HG03469 (cell line): ENCODE measurements around the gene RPN1.
"Not testable (repeated sequence)": the region's sequence is repeated elsewhere in the genome, so short reads cannot be mapped to it uniquely, and the experiment has no call there.

ENCODE experiments used
- ATAC-seq: cut with Tn5 transposase; IDR thresholded peaks from one replicate; pipeline ENCODE4 v1.9.1; 2021; ENCODE audit warnings: mild to moderate bottlenecking, moderate library complexity, moderate number of reproducible peaks; ENCODE audit not compliant: unreplicated experiment

The RPN1 gene

DNA sequence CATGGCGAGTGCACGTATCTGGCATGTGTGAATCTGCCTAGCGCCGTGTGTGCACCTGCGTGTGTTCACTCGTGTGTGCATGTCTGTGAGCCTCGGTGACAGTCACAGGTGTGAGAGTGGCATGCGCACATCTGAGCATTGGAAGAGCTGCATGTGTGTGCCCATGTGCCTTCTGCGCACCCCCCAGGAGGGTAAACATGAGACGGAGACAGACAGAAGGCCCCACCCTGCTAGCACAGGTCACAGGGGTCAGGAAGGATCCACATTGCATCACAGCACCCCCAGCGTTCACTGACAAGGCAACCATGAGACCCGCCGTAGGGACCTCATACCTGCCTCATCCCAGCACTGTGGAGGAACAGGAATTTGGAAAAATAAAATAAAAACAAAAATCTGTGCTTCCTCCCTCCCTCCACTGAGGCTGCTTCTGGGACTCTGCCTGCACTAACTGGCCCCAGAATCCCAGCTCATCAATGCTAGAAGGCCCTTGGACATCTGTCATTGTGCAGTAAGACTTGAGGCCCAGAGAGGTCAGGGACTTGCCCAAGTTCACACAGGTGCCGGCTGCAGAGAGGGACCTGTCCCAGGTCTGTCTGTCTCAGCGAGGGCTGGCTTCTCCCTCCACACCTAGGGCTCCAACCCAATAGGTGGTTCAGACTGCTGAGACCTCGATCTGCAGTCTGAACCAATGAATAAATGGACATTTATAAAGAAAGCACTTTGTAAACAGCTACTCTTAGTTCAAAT, 37.4 kb downstream of the RPN1 start:
- no peak for ATAC-seq

- ATAC-seq, result no peak
These were observed 40.1 kb downstream of the RPN1 start for GRCh38 chr3:128610451-128611070.

DNA sequence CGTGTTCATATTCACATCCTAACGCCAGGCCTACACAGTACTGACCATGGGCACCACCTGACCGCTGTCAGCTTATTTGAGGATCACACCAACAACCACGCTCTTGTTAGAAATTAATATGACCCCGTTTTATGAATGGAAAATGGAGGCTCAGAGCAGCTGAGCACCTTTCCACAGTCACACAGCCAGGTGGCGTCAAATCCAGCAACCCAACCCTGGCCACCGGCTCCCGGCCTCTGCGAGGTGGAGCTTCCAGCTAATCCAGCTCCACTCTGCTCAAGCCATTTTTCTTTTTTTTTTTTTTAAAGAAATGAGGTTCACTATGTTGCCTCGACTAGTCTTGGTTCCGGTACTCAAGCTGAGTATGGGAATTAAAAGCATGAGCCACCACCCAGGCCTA, 41.3 kb downstream of the RPN1 start:
- ATAC-seq, result no peak

DNA sequence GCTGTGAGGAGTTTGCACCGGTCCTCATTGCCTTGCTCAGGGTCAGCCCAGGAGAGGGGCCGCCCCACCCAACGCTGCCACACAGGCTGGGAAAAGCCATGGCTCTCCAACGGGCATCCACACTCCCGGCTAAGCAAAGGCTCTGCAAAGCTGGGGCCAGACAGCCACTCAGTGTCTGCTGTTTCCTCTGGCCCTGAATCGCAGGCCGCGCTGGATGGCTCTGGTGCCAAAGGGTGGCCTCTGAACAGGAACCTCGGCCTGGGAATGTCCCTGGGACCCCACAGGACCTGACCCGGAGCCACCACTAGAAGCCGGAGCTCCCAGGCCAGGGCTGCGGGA, 42.9 kb downstream of the RPN1 start:
- ATAC-seq, result no peak

DNA sequence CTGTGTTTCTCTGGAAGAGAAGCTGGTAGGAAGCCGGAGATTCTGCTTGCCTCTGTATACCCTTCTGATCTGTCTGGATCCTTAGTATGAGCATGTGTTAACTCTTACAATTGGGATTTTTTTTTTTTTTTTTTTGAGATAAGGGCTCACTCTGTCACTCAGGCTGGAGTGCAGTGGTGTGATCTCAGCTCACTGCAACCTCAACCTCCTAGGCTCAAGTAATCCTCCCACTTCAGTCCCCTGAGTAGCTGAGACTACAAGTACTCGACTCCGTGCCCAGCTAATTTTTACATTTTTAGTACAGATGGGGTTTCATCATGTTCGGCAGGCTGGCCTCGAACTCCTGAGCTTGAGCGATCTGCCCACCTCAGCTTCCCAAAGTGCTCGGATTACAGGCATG, 44.5 kb downstream of the RPN1 start:
- no peak for ATAC-seq

DNA sequence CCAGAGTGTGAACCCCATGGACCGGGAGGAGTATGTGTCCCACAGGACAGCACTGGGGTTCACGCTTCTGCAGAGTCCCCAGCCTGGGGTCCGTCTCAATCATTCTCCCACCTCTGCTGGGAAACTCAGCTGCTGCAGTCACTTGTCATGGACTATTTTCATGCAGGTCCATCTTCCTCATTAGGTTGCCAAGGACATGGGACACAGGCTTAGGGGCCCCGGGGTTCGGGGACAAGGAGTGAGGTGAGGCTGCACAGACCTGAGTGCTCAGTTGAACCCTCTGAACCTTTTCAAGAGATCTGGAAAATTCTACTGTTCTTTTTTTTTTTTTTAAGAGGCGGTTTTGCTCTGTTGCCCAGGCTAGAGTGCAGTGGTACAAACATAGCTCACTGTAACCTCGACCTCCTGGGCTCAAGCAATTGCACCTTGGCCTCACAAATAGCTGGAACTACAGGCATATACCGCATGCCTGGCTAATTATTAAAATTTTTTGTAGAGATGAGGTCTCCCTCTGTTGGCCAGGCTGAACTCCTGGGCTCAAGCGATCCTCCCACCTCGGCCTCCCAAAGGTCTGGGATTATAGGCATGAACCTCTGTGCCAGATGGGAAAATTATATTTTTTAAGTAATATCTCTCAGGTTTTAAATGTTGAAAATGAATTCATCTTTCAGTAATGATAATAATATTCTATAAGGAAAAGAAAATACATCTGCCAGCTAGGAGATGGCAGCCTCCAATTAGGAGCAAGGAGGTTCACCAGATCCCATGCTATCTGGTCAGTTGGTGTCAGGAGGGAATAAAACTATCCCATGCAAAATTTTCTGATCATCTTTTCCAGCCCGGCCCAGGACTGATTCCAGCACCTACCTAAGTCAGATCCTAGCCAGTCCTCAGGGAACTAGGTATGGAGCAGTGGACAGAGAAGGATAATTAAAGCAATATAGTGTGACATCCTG, 45.2 kb downstream of the RPN1 start:
- ATAC-seq, result no peak

DNA sequence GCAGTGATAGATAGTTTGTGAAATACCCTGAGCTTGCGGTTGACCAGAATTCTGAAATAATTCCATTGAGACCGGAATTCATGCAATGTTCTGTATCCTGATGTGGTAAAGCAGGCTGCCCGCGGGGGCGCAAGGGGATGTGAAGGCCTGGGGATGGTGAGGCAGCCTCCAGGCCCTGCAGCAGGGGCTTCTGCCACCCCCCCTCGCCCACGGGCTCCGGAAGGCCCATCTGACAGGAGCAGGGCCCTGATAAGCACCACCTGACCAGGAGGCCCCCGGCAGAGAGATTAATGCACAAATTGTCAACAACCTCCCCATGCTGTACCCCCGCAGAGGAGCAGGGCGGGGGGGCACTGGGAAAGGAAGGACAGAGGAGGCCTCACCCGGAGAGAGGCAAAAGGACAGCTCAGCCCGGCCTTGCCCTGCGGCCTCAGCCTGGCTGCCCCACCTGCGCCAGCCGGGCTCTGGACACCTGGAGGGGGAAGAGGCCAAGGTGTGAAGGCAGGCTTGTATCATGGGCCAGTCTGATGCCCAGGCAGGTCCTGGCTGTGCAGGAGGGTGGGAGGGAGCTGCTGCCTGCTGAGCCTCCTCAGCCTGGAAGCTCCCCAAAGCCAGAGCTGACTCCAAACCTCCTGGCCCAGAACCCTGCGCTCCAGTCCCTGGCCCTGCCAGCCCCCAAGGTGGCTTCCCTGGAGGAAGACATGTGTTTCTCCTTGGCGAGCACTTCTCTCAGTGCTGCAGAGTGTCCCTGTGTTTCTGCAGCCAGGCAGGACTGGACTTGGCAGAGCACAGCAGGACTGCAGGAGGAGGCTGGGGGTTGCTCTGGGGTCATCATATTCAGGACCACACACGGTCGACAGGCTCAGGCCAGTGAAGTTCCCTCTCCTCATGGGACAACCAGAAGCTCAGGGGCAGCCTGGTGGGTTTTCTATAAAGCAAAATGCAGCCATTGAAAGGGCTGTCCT, 46.5 kb downstream of the RPN1 start:
- ATAC-seq, result no peak

DNA sequence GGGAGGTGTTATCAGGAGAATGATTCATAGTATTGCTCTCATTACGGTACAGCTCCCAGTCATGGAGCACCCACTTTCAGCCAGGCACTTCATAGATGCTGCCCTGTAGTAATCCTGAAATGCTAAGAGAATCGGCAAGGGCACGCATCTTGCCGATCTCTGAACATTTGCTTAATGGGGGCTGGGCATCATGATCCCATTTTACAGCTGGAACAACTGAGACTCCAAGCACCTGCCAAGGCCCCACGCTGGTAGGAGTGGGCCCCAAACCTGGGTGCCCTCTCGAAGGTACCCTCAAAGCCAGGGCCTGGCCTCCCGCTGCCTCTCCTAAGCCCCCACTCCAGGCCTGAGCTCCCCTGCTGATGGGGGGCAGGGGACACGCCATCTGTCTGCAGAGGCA, 47.3 kb downstream of the RPN1 start:
- no peak for ATAC-seq

GRCh38 chr3:128598884-128599664, 51.5 kb downstream of the RPN1 start:
- no peak for ATAC-seq

DNA sequence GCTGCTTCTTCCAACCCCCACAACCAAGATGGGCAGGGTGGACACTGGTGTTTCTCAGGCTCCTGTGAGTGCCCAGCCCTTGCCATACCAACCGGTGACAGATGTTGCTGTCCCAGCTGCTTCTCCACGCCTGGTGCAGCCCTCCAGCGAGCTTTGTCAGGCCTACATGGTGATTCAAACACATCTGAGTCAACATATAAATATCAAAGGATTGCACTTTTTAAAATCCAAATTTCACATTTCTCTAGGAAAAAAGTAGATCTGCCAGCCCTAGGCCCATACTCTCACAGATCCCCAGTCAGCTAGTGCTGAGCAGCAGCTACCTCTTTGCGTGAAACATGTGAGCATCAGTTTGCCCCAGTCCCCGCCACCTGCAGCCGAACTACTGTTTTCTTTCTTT, 52.7 kb downstream of the RPN1 start:
- ATAC-seq, result no peak

- ATAC-seq, result no peak
These were observed 57.8 kb downstream of the RPN1 start for GRCh38 chr3:128592864-128593263.

DNA sequence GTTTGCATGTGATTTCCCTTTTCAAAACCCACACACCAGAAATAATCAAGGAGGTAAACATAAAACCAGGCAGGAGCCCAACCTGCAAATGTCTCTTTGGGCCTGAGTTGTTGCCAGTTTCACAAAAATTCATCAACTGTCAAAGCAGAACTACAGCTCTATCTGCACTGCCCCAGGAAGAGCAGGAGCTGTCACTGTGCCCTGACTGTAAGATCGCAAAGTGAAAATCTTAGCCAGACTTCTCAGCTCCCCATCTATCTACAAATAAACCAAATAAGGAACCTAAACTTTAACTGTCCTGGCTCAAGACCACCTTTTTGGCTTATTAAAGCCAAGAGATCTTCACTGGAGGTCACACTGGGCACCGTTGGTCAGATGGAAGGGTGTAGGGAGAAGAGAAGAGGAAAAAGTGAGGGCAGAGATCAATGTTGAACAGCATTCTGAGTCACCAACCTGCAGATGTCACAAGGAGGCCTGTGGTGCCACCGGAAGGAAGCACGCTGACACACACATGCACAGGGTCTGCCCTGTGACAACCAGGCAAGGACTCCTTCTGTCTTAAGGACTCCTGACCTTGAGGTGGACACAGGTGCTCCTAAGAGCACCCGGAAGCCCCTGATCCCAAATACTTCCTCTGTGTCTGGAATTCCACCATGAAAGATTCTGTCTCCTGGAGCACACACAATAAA, 58.7 kb downstream of the RPN1 start:
- no peak for ATAC-seq

DNA sequence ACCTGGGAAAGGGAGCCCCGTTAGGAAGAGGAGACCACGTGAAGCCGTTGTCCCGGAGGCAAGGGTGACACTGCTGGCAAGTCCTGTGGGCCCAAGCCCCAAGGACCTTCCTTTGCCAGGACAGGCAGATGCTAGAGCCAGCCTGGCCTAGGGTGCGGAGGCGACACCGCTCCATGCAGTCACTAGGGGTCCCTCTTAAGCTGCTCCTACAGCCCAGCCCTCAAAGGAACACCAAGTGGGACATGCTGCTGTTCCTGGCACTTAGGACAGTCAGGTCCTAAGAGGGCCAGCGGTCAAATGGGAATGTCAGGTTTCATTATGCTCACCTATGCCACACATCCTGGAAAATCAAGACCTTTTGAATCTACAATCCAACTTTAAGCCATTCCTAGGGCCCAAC, 59.7 kb downstream of the RPN1 start:
- no peak for ATAC-seq

- ATAC-seq, result not testable (repeated sequence)
These were observed 60.6 kb downstream of the RPN1 start for GRCh38 chr3:128589985-128590384.

- ATAC-seq, result no peak
These were observed 62.5 kb downstream of the RPN1 start for GRCh38 chr3:128588147-128588546.

DNA sequence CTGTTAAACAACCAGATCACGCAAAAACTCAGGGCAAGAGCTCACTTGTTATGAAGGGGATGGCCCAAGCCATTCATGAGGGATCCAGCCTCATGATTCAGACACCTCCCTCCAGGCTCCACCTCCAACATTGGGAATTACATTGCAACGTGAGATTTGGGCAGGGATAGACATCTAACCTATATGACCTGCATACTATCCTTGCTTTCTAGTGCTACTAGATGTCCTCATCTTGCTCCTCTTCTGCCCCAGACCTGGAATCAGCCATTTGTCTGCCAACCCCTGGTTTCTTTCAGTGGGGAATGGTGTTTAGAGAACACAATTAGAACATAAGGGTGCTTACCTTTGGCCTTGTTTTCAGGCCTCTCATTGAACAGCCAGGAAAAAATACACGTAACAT, 63.2 kb downstream of the RPN1 start:
- no peak for ATAC-seq

GRCh38 chr3:128586932-128587331, 63.7 kb downstream of the RPN1 start:
- not testable (repeated sequence) for ATAC-seq

DNA sequence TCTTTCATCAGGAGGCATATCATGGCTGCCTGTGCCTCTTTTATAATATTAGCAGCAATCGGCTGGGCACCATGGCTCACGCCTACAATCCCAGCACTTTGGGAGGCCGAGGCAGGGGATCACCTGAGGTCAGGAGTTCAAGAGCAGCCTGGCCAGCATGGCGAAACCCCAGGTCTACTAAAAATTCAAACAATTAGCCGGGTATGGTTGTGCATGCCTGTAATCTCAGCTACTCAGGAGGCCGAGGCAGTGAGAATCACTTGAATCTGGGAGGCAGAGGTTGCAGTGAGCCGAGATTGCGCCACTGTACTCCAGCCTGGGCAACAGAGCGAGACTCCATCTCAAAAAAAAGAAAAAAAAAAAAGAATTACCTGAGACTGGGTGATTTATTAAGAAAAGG, 64.2 kb downstream of the RPN1 start:
- not testable (repeated sequence) for ATAC-seq

DNA sequence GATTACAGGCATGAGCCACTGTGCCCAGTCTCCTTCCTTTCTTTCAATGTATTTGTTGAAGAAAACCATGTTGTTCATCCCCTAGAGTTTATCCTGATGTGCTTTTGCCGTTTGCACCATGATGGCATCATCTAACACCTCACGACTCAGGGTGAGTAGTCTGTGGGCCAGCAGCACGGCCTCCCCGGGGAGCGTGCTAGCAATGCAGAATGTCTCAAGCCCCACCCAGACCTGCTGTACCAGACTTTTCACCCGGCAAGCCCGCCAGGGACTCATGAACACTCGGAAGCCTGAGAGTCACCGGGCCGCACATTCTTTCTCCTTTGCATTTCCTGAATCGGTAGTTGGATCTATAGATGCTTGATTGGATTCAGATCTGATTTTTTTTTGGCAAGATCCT, 64.6 kb downstream of the RPN1 start:
- no peak for ATAC-seq
